HepG2 (cell line): ENCODE measurements around the gene ZNF10. TPM values are rescaled to one million over a fixed set of nuclear protein-coding genes. Genes with fewer than 3 reads are reported as not detected.
A peak's percentile ranks its signal among the peaks of the same experiment; 100 is the strongest.

ENCODE experiments used
- FIP1L1 ChIP-seq: fragments of 200-400 bp; formaldehyde crosslinking; IDR thresholded peaks from 2 replicates; pipeline ENCODE4 v1.6.1; 2018; ENCODE audit warnings: low read depth, mild to moderate bottlenecking, low read length, moderate library complexity, borderline replicate concordance; ENCODE audit not compliant: insufficient read depth
- HNF1A ChIP-seq, 2 experiments: sonication (generic) in 1 of 2; formaldehyde crosslinking in 1 of 2; IDR thresholded peaks; 2 replicates each; pipeline versions ENCODE4 v1.4.0 to v1.6.1; 2016 to 2020; ENCODE audit warnings: borderline replicate concordance in 1 of 2, low read depth in 1 of 2, mild to moderate bottlenecking in 1 of 2, missing genetic modification reagents in 1 of 2
- KDM2A ChIP-seq: sonication (generic); formaldehyde crosslinking; IDR thresholded peaks from 2 replicates; pipeline ENCODE4 v1.4.0; 2020; ENCODE audit warnings: low read depth, missing genetic modification reagents, borderline replicate concordance
- MEIS2 ChIP-seq: sonication (generic); formaldehyde crosslinking; IDR thresholded peaks from 2 replicates; pipeline ENCODE4 v1.9.0; 2021; ENCODE audit warnings: mild to moderate bottlenecking, missing genetic modification reagents
- MTF2 ChIP-seq: sonication (generic); formaldehyde crosslinking; IDR thresholded peaks from 2 replicates; pipeline ENCODE4 v1.5.0; 2020; ENCODE audit warnings: missing genetic modification reagents, borderline replicate concordance
- PHB2 ChIP-seq: fragments of 450-650 bp; IDR thresholded peaks from 2 replicates; pipeline ENCODE4 v1.6.1; 2018; ENCODE audit not compliant: partially characterized antibody
- POLR2A ChIP-seq, 2 experiments: IDR thresholded peaks; 2 replicates each; pipeline ENCODE4 v1.6.1; 2011; ENCODE audit warnings: low read depth in 2 of 2, low read length in 2 of 2, mild to moderate bottlenecking in 1 of 2, moderate library complexity in 1 of 2; ENCODE audit not compliant: insufficient read depth in 1 of 2
- STAT5B ChIP-seq: sonication (generic); formaldehyde crosslinking; IDR thresholded peaks from 2 replicates; pipeline ENCODE4 v1.4.0; 2020; ENCODE audit warnings: missing genetic modification reagents
- ZNF136 ChIP-seq: sonication (generic); formaldehyde crosslinking; IDR thresholded peaks from 2 replicates; pipeline ENCODE4 v1.8.1; 2022; ENCODE audit warnings: low read depth, mild to moderate bottlenecking, moderate library complexity, missing genetic modification reagents
- ZNF235 ChIP-seq: sonication (generic); formaldehyde crosslinking; IDR thresholded peaks from 2 replicates; pipeline ENCODE4 v1.8.1; 2023; ENCODE audit warnings: mild to moderate bottlenecking, missing genetic modification reagents, borderline replicate concordance
- ZNF296 ChIP-seq: sonication (generic); formaldehyde crosslinking; conservative IDR thresholded peaks from 2 replicates; pipeline ENCODE4 v1.5.0; 2020; ENCODE audit warnings: mild to moderate bottlenecking, missing genetic modification reagents
- ZNF562 ChIP-seq: sonication (generic); formaldehyde crosslinking; IDR thresholded peaks from 2 replicates; pipeline ENCODE4 v1.8.0; 2022; ENCODE audit warnings: missing genetic modification reagents, borderline replicate concordance
- ZNF563 ChIP-seq: sonication (generic); formaldehyde crosslinking; IDR thresholded peaks from 2 replicates; pipeline ENCODE4 v1.8.0; 2022; ENCODE audit warnings: mild to moderate bottlenecking, moderate library complexity, missing genetic modification reagents
- ZNF710 ChIP-seq: sonication (generic); formaldehyde crosslinking; IDR thresholded peaks from 2 replicates; pipeline ENCODE4 v1.5.0; 2020; ENCODE audit warnings: mild to moderate bottlenecking, missing genetic modification reagents, borderline replicate concordance
- polyA plus RNA-seq, 8 experiments: library from polyadenylated mRNA; depleted of rRNA in 3 of 8; stranded (reverse) in 7 of 8; unstranded in 1 of 8; fragments of >200 nt; fragmentation: Illumina TruSeq in 4 of 8; extraction: Trizol in 4 of 8; gene quantifications; 2 replicates each; pipeline versions ENCODE4 v1.2.1 to v1.2.3, GENCODE V29; 2011 to 2016; ENCODE audit warnings: low read depth in 4 of 8, missing spikeins in 1 of 8, mixed read lengths in 1 of 8; ENCODE audit not compliant: insufficient read depth in 1 of 8
- total RNA-seq, 5 experiments: library from RNA; depleted of rRNA; stranded (reverse); fragments of >200 nt; fragmentation: Illumina TruSeq; extraction: Trizol; gene quantifications; 2 replicates each; pipeline ENCODE4 v1.2.3, GENCODE V29; 2016; ENCODE audit warnings: low read depth in 1 of 5
- TF ChIP-seq, protein P1 (sequence below): sonication (generic); formaldehyde crosslinking; IDR thresholded peaks from 2 replicates; pipeline ENCODE4 v1.4.0; 2020; ENCODE audit warnings: missing genetic modification reagents, borderline replicate concordance
- TF ChIP-seq, protein P2 (sequence below): sonication (generic); formaldehyde crosslinking; IDR thresholded peaks from 2 replicates; pipeline ENCODE4 v1.9.0; 2021; ENCODE audit warnings: missing genetic modification reagents, borderline replicate concordance

ZNF10 gene
- total and polyA plus RNA-seq, 2 of the 13 experiments (the other 11 are each of a cell fraction or from before 2014, with no cell fraction given), result 2.9 to 6.5 TPM

GRCh38 chr12:133181238-133181959, 51.0 kb downstream of the ZNF10 start, which contains the start of gene ZNF268 (continued):
- TF ChIP-seq, protein P1, sequence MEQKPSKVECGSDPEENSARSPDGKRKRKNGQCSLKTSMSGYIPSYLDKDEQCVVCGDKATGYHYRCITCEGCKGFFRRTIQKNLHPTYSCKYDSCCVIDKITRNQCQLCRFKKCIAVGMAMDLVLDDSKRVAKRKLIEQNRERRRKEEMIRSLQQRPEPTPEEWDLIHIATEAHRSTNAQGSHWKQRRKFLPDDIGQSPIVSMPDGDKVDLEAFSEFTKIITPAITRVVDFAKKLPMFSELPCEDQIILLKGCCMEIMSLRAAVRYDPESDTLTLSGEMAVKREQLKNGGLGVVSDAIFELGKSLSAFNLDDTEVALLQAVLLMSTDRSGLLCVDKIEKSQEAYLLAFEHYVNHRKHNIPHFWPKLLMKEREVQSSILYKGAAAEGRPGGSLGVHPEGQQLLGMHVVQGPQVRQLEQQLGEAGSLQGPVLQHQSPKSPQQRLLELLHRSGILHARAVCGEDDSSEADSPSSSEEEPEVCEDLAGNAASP (CRISPR knock-in tag), result 0 out of 2 replicates have a peak, but pooled peaks have one; percentile 67
- TF ChIP-seq STAT5B (CRISPR knock-in tag) (no peak), ZNF235 (CRISPR knock-in tag) (no peak), MTF2 (CRISPR knock-in tag) (no peak), HNF1A (IDR thresholded peaks at IDR 0.05; ENCODE audit: low read depth) (no peak), HNF1A (CRISPR knock-in tag; IDR thresholded peaks at IDR 0.05; ENCODE audit: borderline replicate concordance) (peak; percentile 16; the same call in 1 of the 2 replicates), KDM2A (CRISPR knock-in tag) (peak; percentile 96), ZNF710 (CRISPR knock-in tag) (no peak; the same call in 1 of the 2 replicates), MEIS2 (0 out of 2 replicates have a peak, but pooled peaks have one; percentile 13), POLR2A (IDR thresholded peaks at IDR 0.05; ENCODE audit: insufficient read depth in 1 of 2, low read depth in 2 of 2, low read length in 2 of 2) (peak; percentile 72 to 84), ZNF563 (CRISPR knock-in tag) (peak; percentile 39; the same call in 1 of the 2 replicates), FIP1L1 (no peak), PHB2 (no peak), ZNF562 (no peak), ZNF136 (CRISPR knock-in tag) (0 out of 2 replicates have a peak, but pooled peaks have one; percentile 34), ZNF296 (CRISPR knock-in tag) (no peak)
- TF ChIP-seq, protein P2, sequence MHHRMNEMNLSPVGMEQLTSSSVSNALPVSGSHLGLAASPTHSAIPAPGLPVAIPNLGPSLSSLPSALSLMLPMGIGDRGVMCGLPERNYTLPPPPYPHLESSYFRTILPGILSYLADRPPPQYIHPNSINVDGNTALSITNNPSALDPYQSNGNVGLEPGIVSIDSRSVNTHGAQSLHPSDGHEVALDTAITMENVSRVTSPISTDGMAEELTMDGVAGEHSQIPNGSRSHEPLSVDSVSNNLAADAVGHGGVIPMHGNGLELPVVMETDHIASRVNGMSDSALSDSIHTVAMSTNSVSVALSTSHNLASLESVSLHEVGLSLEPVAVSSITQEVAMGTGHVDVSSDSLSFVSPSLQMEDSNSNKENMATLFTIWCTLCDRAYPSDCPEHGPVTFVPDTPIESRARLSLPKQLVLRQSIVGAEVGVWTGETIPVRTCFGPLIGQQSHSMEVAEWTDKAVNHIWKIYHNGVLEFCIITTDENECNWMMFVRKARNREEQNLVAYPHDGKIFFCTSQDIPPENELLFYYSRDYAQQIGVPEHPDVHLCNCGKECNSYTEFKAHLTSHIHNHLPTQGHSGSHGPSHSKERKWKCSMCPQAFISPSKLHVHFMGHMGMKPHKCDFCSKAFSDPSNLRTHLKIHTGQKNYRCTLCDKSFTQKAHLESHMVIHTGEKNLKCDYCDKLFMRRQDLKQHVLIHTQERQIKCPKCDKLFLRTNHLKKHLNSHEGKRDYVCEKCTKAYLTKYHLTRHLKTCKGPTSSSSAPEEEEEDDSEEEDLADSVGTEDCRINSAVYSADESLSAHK (CRISPR knock-in tag), result no peak
